HG03095 (cell line): Measurements from ENCODE around the gene UNC80.

Experiments
- ATAC-seq: cut with Tn5 transposase; IDR thresholded peaks from one replicate; pipeline ENCODE4 v1.9.1; 2021; ENCODE audit warnings: moderate library complexity; ENCODE audit not compliant: unreplicated experiment

The UNC80 gene

GRCh38 chr2:209805351-209805750 lies 33.7 kb downstream of the UNC80 start:
- ATAC-seq: no peak

- ATAC-seq: no peak
These were observed 34.7 kb downstream of the UNC80 start for GRCh38 chr2:209806318-209806717.

GRCh38 chr2:209808521-209808920 lies 36.9 kb downstream of the UNC80 start:
- ATAC-seq: no peak

GRCh38 chr2:209809256-209809655 lies 37.6 kb downstream of the UNC80 start:
- ATAC-seq: no peak

- no peak for ATAC-seq
These were observed 46.2 kb downstream of the UNC80 start for GRCh38 chr2:209817844-209818271.

- ATAC-seq: no peak
These were observed 47.3 kb downstream of the UNC80 start for GRCh38 chr2:209818939-209819338.

- no peak for ATAC-seq
These were observed 50.2 kb downstream of the UNC80 start for GRCh38 chr2:209821806-209822205.

GRCh38 chr2:209823484-209823883 lies 51.9 kb downstream of the UNC80 start:
- ATAC-seq: no peak

- ATAC-seq: no peak
These were observed 52.8 kb downstream of the UNC80 start for GRCh38 chr2:209824391-209824790.

- ATAC-seq: no peak
These were observed 59.3 kb downstream of the UNC80 start for GRCh38 chr2:209830722-209831465.

GRCh38 chr2:209834767-209835166 lies 63.1 kb downstream of the UNC80 start:
- ATAC-seq: no peak

GRCh38 chr2:209840434-209840833 lies 68.8 kb downstream of the UNC80 start:
- no peak for ATAC-seq

GRCh38 chr2:209845666-209846065 lies 74.0 kb downstream of the UNC80 start:
- ATAC-seq: no peak

GRCh38 chr2:209864716-209865295 lies 93.2 kb downstream of the UNC80 start:
- ATAC-seq: no peak

GRCh38 chr2:209868271-209868994 lies 96.8 kb downstream of the UNC80 start:
- ATAC-seq: no peak

- no peak for ATAC-seq
These were observed 98.4 kb downstream of the UNC80 start for GRCh38 chr2:209870067-209870466.

GRCh38 chr2:209872675-209873074 lies 101.0 kb downstream of the UNC80 start:
- ATAC-seq: no peak

- no peak for ATAC-seq
These were observed 103.6 kb downstream of the UNC80 start for GRCh38 chr2:209875270-209875669.

- ATAC-seq: no peak
These were observed 104.6 kb downstream of the UNC80 start for GRCh38 chr2:209876211-209876610.

- ATAC-seq: no peak
These were observed 107.1 kb downstream of the UNC80 start for GRCh38 chr2:209878701-209879100.

- ATAC-seq: no peak
These were observed 129.0 kb downstream of the UNC80 start for GRCh38 chr2:209900638-209901037.

- no peak for ATAC-seq
These were observed 129.5 kb downstream of the UNC80 start for GRCh38 chr2:209901172-209901571.
